Measurements from ENCODE around the gene GPR162. TPM values are rescaled to one million over a fixed set of nuclear protein-coding genes. Genes with fewer than 3 reads are reported as not detected.
A peak's percentile ranks its signal among the peaks of the same experiment; 100 is the strongest.

GPR162 gene
- total and polyA plus RNA-seq, 2 donors from 2014 or later = 5.0 to 9.8 TPM

DNA sequence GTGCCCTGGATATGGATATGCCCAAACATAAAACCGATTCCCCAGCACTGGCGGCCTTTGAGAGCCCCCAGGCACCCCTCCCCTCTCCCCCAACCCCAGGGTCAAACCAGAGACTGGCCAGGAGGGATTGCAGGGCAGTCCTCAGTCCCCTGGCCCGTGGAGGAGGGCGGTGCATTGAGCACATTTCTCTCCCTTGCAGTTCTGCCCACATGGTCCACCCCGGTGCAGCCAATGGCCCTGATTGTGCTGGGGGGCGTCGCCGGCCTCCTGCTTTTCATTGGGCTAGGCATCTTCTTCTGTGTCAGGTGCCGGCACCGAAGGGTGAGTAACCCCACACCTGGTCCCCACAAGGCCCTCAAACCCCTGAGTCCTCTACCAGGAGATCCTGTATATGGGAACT lies 3.4 kb upstream of the GPR162 start:
- no peak for TF ChIP-seq CTCF (IDR thresholded peaks at IDR 0.05; ENCODE audit: borderline replicate concordance, extremely low read depth, insufficient read depth)
- intact Hi-C loops (cut with DNase I) = no loop called here
- Histone ChIP-seq H3K4me3 (ENCODE audit: low read length in 3 of 3) (no peak overlapping the region), H3K27ac (ENCODE audit: low read depth in 2 of 2, low read length in 2 of 2) (no peak overlapping the region), H3K9ac (ENCODE audit: low read length in 3 of 3) (no peak overlapping the region), H3K4me1 (ENCODE audit: control insufficient read depth in 2 of 3, insufficient read depth in 2 of 3, low read depth in 1 of 3, low read length in 3 of 3) (peaks cover 0 to 12% (median 8%) of the 10 kb centered on the region in 3 donors), H3K36me3 (ENCODE audit: control insufficient read depth in 2 of 3, insufficient read depth in 3 of 3, low read length in 3 of 3) (peaks cover 0 to 3% (median 0%) of the 10 kb centered on the region in 3 donors), H3K9me3 (ENCODE audit: control insufficient read depth in 2 of 3, insufficient read depth in 1 of 3, low read length in 3 of 3) (peaks cover 0 to 2% (median 0%) of the 10 kb centered on the region in 3 donors), H3K27me3 (ENCODE audit: control insufficient read depth, insufficient read depth, low read length) (no peaks in the 10 kb centered on the region)
- FAIRE-seq (no peak), DNase-seq (peak in 4 of 5 donors; percentile 71 to 83 (median 75))

- no peak for TF ChIP-seq CTCF (IDR thresholded peaks at IDR 0.05; ENCODE audit: borderline replicate concordance, extremely low read depth, insufficient read depth)
- Histone ChIP-seq H3K9me3 (ENCODE audit: control insufficient read depth in 2 of 3, insufficient read depth in 1 of 3, low read length in 3 of 3) (peaks cover 0 to 2% (median 0%) of the 10 kb centered on the region in 3 donors), H3K4me1 (ENCODE audit: control insufficient read depth in 2 of 3, insufficient read depth in 2 of 3, low read depth in 1 of 3, low read length in 3 of 3) (peaks cover 0 to 12% (median 8%) of the 10 kb centered on the region in 3 donors), H3K36me3 (ENCODE audit: control insufficient read depth in 2 of 3, insufficient read depth in 3 of 3, low read length in 3 of 3) (peaks cover 0 to 3% (median 0%) of the 10 kb centered on the region in 3 donors), H3K9ac (ENCODE audit: low read length in 3 of 3) (no peak overlapping the region), H3K27me3 (ENCODE audit: control insufficient read depth, insufficient read depth, low read length) (no peaks in the 10 kb centered on the region), H3K27ac (ENCODE audit: low read depth in 2 of 2, low read length in 2 of 2) (no peak overlapping the region), H3K4me3 (ENCODE audit: low read length in 3 of 3) (no peak overlapping the region)
- no peak for FAIRE-seq
- peak in 2 of 5 donors; percentile 33 to 63 for DNase-seq
- intact Hi-C loops (cut with DNase I) = no loop called here
Observed at GRCh38 chr12:6818645-6819044, 3.0 kb upstream of the GPR162 start.

DNA sequence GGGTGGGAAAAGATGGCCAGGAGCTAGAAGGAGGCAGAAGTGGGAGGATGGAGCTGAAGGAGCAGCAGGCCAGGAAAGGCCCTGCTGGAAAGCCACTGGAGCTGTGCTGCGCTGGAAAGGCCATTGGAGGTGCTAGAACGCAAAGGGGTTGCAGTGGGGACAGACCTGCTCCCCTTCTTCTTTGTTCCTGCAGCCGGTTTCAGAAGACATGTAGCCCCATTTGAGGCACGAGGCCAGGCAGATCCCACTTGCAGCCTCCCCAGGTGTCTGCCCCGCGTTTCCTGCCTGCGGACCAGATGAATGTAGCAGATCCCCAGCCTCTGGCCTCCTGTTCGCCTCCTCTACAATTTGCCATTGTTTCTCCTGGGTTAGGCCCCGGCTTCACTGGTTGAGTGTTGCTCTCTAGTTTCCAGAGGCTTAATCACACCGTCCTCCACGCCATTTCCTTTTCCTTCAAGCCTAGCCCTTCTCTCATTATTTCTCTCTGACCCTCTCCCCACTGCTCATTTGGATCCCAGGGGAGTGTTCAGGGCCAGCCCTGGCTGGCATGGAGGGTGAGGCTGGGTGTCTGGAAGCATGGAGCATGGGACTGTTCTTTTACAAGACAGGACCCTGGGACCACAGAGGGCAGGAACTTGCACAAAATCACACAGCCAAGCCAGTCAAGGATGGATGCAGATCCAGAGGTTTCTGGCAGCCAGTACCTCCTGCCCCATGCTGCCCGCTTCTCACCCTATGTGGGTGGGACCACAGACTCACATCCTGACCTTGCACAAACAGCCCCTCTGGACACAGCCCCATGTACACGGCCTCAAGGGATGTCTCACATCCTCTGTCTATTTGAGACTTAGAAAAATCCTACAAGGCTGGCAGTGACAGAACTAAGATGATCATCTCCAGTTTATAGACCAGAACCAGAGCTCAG lies 2.3 kb upstream of the GPR162 start:
- FAIRE-seq = no peak

More for the DNA sequence above, 2.3 kb upstream of the GPR162 start:
- Histone ChIP-seq H3K27ac (ENCODE audit: low read depth in 2 of 2, low read length in 2 of 2) (no peak overlapping the region), H3K9ac (ENCODE audit: low read length in 3 of 3) (no peak overlapping the region), H3K36me3 (ENCODE audit: control insufficient read depth in 2 of 3, insufficient read depth in 3 of 3, low read length in 3 of 3) (peaks cover 0 to 3% (median 0%) of the 10 kb centered on the region in 3 donors), H3K4me3 (ENCODE audit: low read length in 3 of 3) (no peak overlapping the region), H3K9me3 (ENCODE audit: control insufficient read depth in 2 of 3, insufficient read depth in 1 of 3, low read length in 3 of 3) (peaks cover 0 to 2% (median 0%) of the 10 kb centered on the region in 3 donors), H3K4me1 (ENCODE audit: control insufficient read depth in 2 of 3, insufficient read depth in 2 of 3, low read depth in 1 of 3, low read length in 3 of 3) (peaks cover 0 to 12% (median 8%) of the 10 kb centered on the region in 3 donors), H3K27me3 (ENCODE audit: control insufficient read depth, insufficient read depth, low read length) (no peaks in the 10 kb centered on the region)
- intact Hi-C loops (cut with DNase I) = loop anchor here (10.0 kb wide), 1 partner anchor 65 kb away; the partner anchor contains the start of gene MLF2
- no peak for TF ChIP-seq CTCF (IDR thresholded peaks at IDR 0.05; ENCODE audit: borderline replicate concordance, extremely low read depth, insufficient read depth)
- DNase-seq = peak in 2 of 5 donors; percentile 38 to 61

Data from kidney (tissue), 14 donors.